OCI-LY3 (cell line): Measurements from ENCODE around the gene DNAJC7.

Experiments used
- H2AFZ ChIP-seq: fragments of 200-600, 300-600 bp; shearing (Covaris generic); 2 replicates; pipeline ENCODE4 v1.6.0; 2014; ENCODE audit warnings: antibody characterized with exemption, low read depth, low read length
- H3K27ac ChIP-seq: fragments of 200-600, 300-600 bp; sonication (generic); 2 replicates; pipeline ENCODE4 v1.5.1; 2014; ENCODE audit warnings: mild to moderate bottlenecking, low read length, moderate library complexity, mixed read lengths
- H3K27me3 ChIP-seq: fragments of 200-600, 300-600 bp; sonication (generic); 2 replicates; pipeline ENCODE4 v1.6.1; 2014; ENCODE audit warnings: low read depth, low read length, mixed read lengths
- H3K36me3 ChIP-seq: fragments of 200-600, 300-600 bp; sonication (generic); replicated peaks from 2 replicates; pipeline ENCODE3; 2014; ENCODE audit warnings: low read depth, low read length, mixed read lengths
- H3K4me1 ChIP-seq: fragments of 300-600, 200-600 bp; sonication (generic); 2 replicates; pipeline ENCODE4 v1.6.1; 2014; ENCODE audit warnings: low read length, mixed read lengths
- H3K4me2 ChIP-seq: fragments of 200-600, 300-600 bp; sonication (generic); 2 replicates; pipeline ENCODE4 v1.6.1; 2014; ENCODE audit warnings: low read length, mixed read lengths
- H3K4me3 ChIP-seq: fragments of 300-600, 200-600 bp; sonication (generic); 2 replicates; pipeline ENCODE4 v1.5.1; 2014; ENCODE audit warnings: antibody characterized with exemption, mild to moderate bottlenecking, low read length, moderate library complexity
- H3K79me2 ChIP-seq: fragments of 300-600, 200-600 bp; shearing (Covaris generic); 2 replicates; pipeline ENCODE4 v1.6.1; 2014; ENCODE audit warnings: mild to moderate bottlenecking, low read length, mixed read lengths
- H3K9ac ChIP-seq: fragments of 300-600, 200-600 bp; shearing (Covaris generic); 2 replicates; pipeline ENCODE4 v1.6.0; 2014; ENCODE audit warnings: mild to moderate bottlenecking, low read length, moderate library complexity
- H3K9me3 ChIP-seq: fragments of 200-600, 300-600 bp; shearing (Covaris generic); 2 replicates; pipeline ENCODE4 v1.6.1; 2014; ENCODE audit warnings: low read length, mixed read lengths; ENCODE audit not compliant: insufficient read depth
- H4K20me1 ChIP-seq: fragments of 200-600, 300-600 bp; sonication (generic); 2 replicates; pipeline ENCODE4 v1.6.1; 2016; ENCODE audit warnings: low read length, mixed read lengths; ENCODE audit not compliant: insufficient read depth
- CTCF ChIP-seq: fragments of 200-600, 300-600 bp; sonication (generic); IDR thresholded peaks from 2 replicates; pipeline ENCODE4 v1.5.1; 2014; ENCODE audit warnings: antibody characterized with exemption, low read length, low read depth
- EZH2phosphoT487 ChIP-seq: fragments of 200-600 bp; shearing (Covaris generic); IDR thresholded peaks from 2 replicates; pipeline ENCODE4 v1.6.1; 2018; ENCODE audit warnings: antibody characterized with exemption, mixed run types, low read depth

Gene DNAJC7

GRCh38 chr17:42049834-42050392 is 32.7 kb upstream of the DNAJC7 start:
- H3K27me3 ChIP-seq: no peaks in the 10 kb centered on the region
- H3K27ac ChIP-seq: no peak overlapping the region
- H2AFZ ChIP-seq: no peak overlapping the region
- no peak overlapping the region for H3K4me2 ChIP-seq
- H3K4me3 ChIP-seq: no peak overlapping the region
- H3K79me2 ChIP-seq: peaks cover 43% of the 10 kb centered on the region
- H3K36me3 ChIP-seq: peaks cover 22% of the 10 kb centered on the region
- no peaks in the 10 kb centered on the region for H3K9me3 ChIP-seq
- no peak overlapping the region for H3K9ac ChIP-seq
- TF ChIP-seq CTCF (no peak), EZH2phosphoT487 (no peak)
- no peaks in the 10 kb centered on the region for H3K4me1 ChIP-seq
- peaks cover 68% of the 10 kb centered on the region for H4K20me1 ChIP-seq

GRCh38 chr17:42047343-42047742 is 30.1 kb upstream of the DNAJC7 start:
- Histone ChIP-seq H3K9ac (no peak overlapping the region), H3K4me1 (no peaks in the 10 kb centered on the region), H3K27ac (no peak overlapping the region), H3K9me3 (no peaks in the 10 kb centered on the region), H4K20me1 (peaks cover 55% of the 10 kb centered on the region), H3K4me3 (no peak overlapping the region), H2AFZ (no peak overlapping the region), H3K27me3 (no peaks in the 10 kb centered on the region), H3K4me2 (no peak overlapping the region), H3K79me2 (peaks cover 37% of the 10 kb centered on the region), H3K36me3 (peaks cover 30% of the 10 kb centered on the region)
- no peak for TF ChIP-seq CTCF
- no peak for TF ChIP-seq EZH2phosphoT487

- no peak overlapping the region for H3K4me3 ChIP-seq
- H3K4me2 ChIP-seq: no peak overlapping the region
- H3K27ac ChIP-seq: no peak overlapping the region
- peaks cover 21% of the 10 kb centered on the region for H3K79me2 ChIP-seq
- no peaks in the 10 kb centered on the region for H3K9me3 ChIP-seq
- H4K20me1 ChIP-seq: peaks cover 45% of the 10 kb centered on the region
- TF ChIP-seq CTCF (no peak), EZH2phosphoT487 (no peak)
- H3K9ac ChIP-seq: no peak overlapping the region
- H2AFZ ChIP-seq: no peak overlapping the region
- peaks cover 28% of the 10 kb centered on the region for H3K36me3 ChIP-seq
- no peaks in the 10 kb centered on the region for H3K4me1 ChIP-seq
- no peaks in the 10 kb centered on the region for H3K27me3 ChIP-seq
Observed at GRCh38 chr17:42045719-42046118, 28.5 kb upstream of the DNAJC7 start.

- Histone ChIP-seq H3K79me2 (peaks cover 9% of the 10 kb centered on the region), H3K4me3 (no peak overlapping the region), H4K20me1 (peaks cover 31% of the 10 kb centered on the region), H3K27ac (no peak overlapping the region), H3K27me3 (no peaks in the 10 kb centered on the region), H2AFZ (no peak overlapping the region), H3K9me3 (no peaks in the 10 kb centered on the region), H3K4me2 (no peak overlapping the region), H3K4me1 (no peaks in the 10 kb centered on the region), H3K9ac (no peak overlapping the region), H3K36me3 (peaks cover 27% of the 10 kb centered on the region)
- no peak for TF ChIP-seq EZH2phosphoT487
- TF ChIP-seq CTCF: no peak
Observed at GRCh38 chr17:42042598-42043319, 25.5 kb upstream of the DNAJC7 start.
